Stimulated activated CD8-positive, alpha-beta memory T cell treated with anti-CD3 and anti-CD28 coated beads, Interleukin-4, amount 100 ng/mL, for 48 hours (primary cell): Measurements from ENCODE around the gene PACS1.

Experiments used
- DNase-seq: peaks from one replicate; pipeline ENCODE4 v3.0.0-alpha.2; 2020

The PACS1 gene

GRCh38 chr11:66146074-66146473 lies 76.0 kb downstream of the PACS1 start:
- DNase-seq, result no peak

- no peak for DNase-seq
Measured at GRCh38 chr11:66146940-66147339, 76.9 kb downstream of the PACS1 start.

- no peak for DNase-seq
Measured at GRCh38 chr11:66150140-66150539, 80.1 kb downstream of the PACS1 start.

- DNase-seq, result no peak
Measured at GRCh38 chr11:66150725-66151124, 80.7 kb downstream of the PACS1 start.

GRCh38 chr11:66151273-66151672 lies 81.2 kb downstream of the PACS1 start:
- DNase-seq, result no peak

GRCh38 chr11:66154109-66154508 lies 84.0 kb downstream of the PACS1 start:
- no peak for DNase-seq

GRCh38 chr11:66155387-66156073 lies 85.5 kb downstream of the PACS1 start:
- DNase-seq, result no peak

- no peak for DNase-seq
Measured at GRCh38 chr11:66157182-66157864, 87.3 kb downstream of the PACS1 start.

GRCh38 chr11:66158156-66158555 lies 88.1 kb downstream of the PACS1 start:
- DNase-seq, result no peak

GRCh38 chr11:66159324-66159984 lies 89.4 kb downstream of the PACS1 start:
- DNase-seq, result no peak

GRCh38 chr11:66160709-66161108 lies 90.6 kb downstream of the PACS1 start:
- DNase-seq, result no peak

- no peak for DNase-seq
Measured at GRCh38 chr11:66168289-66168688, 98.2 kb downstream of the PACS1 start.

GRCh38 chr11:66172146-66172545 lies 102.1 kb downstream of the PACS1 start:
- DNase-seq, result peak; percentile 59

- no peak for DNase-seq
Measured at GRCh38 chr11:66176650-66177049, 106.6 kb downstream of the PACS1 start.

- no peak for DNase-seq
Measured at GRCh38 chr11:66178183-66178582, 108.1 kb downstream of the PACS1 start.

- DNase-seq, result no peak
Measured at GRCh38 chr11:66178871-66179270, 108.8 kb downstream of the PACS1 start.

- DNase-seq, result no peak
Measured at GRCh38 chr11:66181632-66182315, 111.7 kb downstream of the PACS1 start.

GRCh38 chr11:66183494-66184048 lies 113.5 kb downstream of the PACS1 start:
- DNase-seq, result no peak

- DNase-seq, result no peak
Measured at GRCh38 chr11:66184728-66185127, 114.7 kb downstream of the PACS1 start.

- no peak for DNase-seq
Measured at GRCh38 chr11:66186470-66186869, 116.4 kb downstream of the PACS1 start.

- DNase-seq, result no peak
Measured at GRCh38 chr11:66187453-66187852, 117.4 kb downstream of the PACS1 start.

GRCh38 chr11:66188580-66188979 lies 118.5 kb downstream of the PACS1 start:
- DNase-seq, result no peak

GRCh38 chr11:66189031-66189745 lies 119.1 kb downstream of the PACS1 start:
- DNase-seq, result no peak
